PFSK-1 (cell line): ENCODE results near the gene DNAJB13.

Experiments
- FOXP2 ChIP-seq: optimal IDR thresholded peaks from 2 replicates; pipeline ENCODE3; 2011; ENCODE audit warnings: borderline replicate concordance, control low read depth, inconsistent platforms; ENCODE audit not compliant: insufficient read depth; ENCODE audit errors: extremely low read length, extremely low read depth
- POLR2AphosphoS5 ChIP-seq: IDR thresholded peaks from 2 replicates; pipeline ENCODE4 v1.6.1; 2012; ENCODE audit warnings: low read depth, mild to moderate bottlenecking, control low read depth, low read length, moderate library complexity
- REST ChIP-seq, 2 experiments: IDR thresholded peaks; 2 replicates each; pipeline versions ENCODE4 v1.6.1 to v1.8.0; 2011 to 2012; ENCODE audit warnings: low read depth in 2 of 2, low read length in 2 of 2, control low read depth in 1 of 2, inconsistent platforms in 1 of 2, mild to moderate bottlenecking in 1 of 2, moderate library complexity in 1 of 2; ENCODE audit not compliant: insufficient read depth in 1 of 2
- SIN3A ChIP-seq: IDR thresholded peaks from 2 replicates; pipeline ENCODE4 v1.6.1; 2012; ENCODE audit warnings: mild to moderate bottlenecking, low read length, moderate library complexity, borderline replicate concordance; ENCODE audit not compliant: insufficient read depth
- TAF1 ChIP-seq: IDR thresholded peaks from 2 replicates; pipeline ENCODE4 v1.6.1; 2012; ENCODE audit warnings: low read length, control low read depth, borderline replicate concordance; ENCODE audit not compliant: insufficient read depth

Gene DNAJB13

GRCh38 chr11:74001822-74002286, 51.0 kb downstream of the DNAJB13 start:
- no peak for TF ChIP-seq TAF1
- no peak for TF ChIP-seq POLR2AphosphoS5
- no peak for TF ChIP-seq REST (IDR thresholded peaks at IDR 0.05; ENCODE audit: insufficient read depth in 1 of 2, low read depth in 2 of 2, low read length in 2 of 2)
- no peak for TF ChIP-seq SIN3A
- TF ChIP-seq FOXP2: no peak

GRCh38 chr11:74002832-74003231, 52.0 kb downstream of the DNAJB13 start:
- no peak for TF ChIP-seq POLR2AphosphoS5
- no peak for TF ChIP-seq REST (IDR thresholded peaks at IDR 0.05; ENCODE audit: insufficient read depth in 1 of 2, low read depth in 2 of 2, low read length in 2 of 2)
- no peak for TF ChIP-seq TAF1
- no peak for TF ChIP-seq FOXP2
- TF ChIP-seq SIN3A: no peak

- TF ChIP-seq REST (IDR thresholded peaks at IDR 0.05; ENCODE audit: insufficient read depth in 1 of 2, low read depth in 2 of 2, low read length in 2 of 2) (no peak), SIN3A (no peak), FOXP2 (no peak), POLR2AphosphoS5 (no peak), TAF1 (no peak)
These were observed 53.3 kb downstream of the DNAJB13 start for GRCh38 chr11:74004046-74004695.

GRCh38 chr11:74004759-74005615, 54.2 kb downstream of the DNAJB13 start:
- TF ChIP-seq REST (IDR thresholded peaks at IDR 0.05; ENCODE audit: insufficient read depth in 1 of 2, low read depth in 2 of 2, low read length in 2 of 2) (no peak), POLR2AphosphoS5 (no peak), SIN3A (no peak), TAF1 (no peak), FOXP2 (no peak)
